ENCODE measurements around the gene RMDN3. TPM values are rescaled to one million over a fixed set of nuclear protein-coding genes. Genes with fewer than 3 reads are reported as not detected.
A peak's percentile ranks its signal among the peaks of the same experiment; 100 is the strongest.

RMDN3 gene
- total RNA-seq, 1 donor from 2014 or later, result 30.2 TPM

- Mint-ChIP-seq H3K9me3 (ENCODE audit: unreplicated experiment) (no peaks in the 10 kb centered on the region), H3K36me3 (ENCODE audit: unreplicated experiment) (peaks cover 3% of the 10 kb centered on the region), H3K4me1 (ENCODE audit: unreplicated experiment) (peaks cover 15% of the 10 kb centered on the region), H3K4me3 (ENCODE audit: unreplicated experiment) (peak overlapping the region; percentile 99), H3K27ac (ENCODE audit: unreplicated experiment) (peak overlapping the region; percentile 99), H3K27me3 (ENCODE audit: unreplicated experiment) (no peaks in the 10 kb centered on the region)
- no peak for DNase-seq (ENCODE audit: extremely low spot score, unreplicated experiment)
- no peak for TF ChIP-seq CTCF (IDR thresholded peaks at IDR 0.05)
Measured at GRCh38 chr15:40693904-40694687, 61.0 kb downstream of the RMDN3 start.

GRCh38 chr15:40691737-40692136 is 63.3 kb downstream of the RMDN3 start:
- Mint-ChIP-seq H3K4me3 (ENCODE audit: unreplicated experiment) (no peak overlapping the region), H3K27me3 (ENCODE audit: unreplicated experiment) (no peaks in the 10 kb centered on the region)
- TF ChIP-seq CTCF (IDR thresholded peaks at IDR 0.05), result no peak

GRCh38 chr15:40688932-40689799 is 65.9 kb downstream of the RMDN3 start:
- peaks cover 9% of the 10 kb centered on the region for H3K4me1 Mint-ChIP-seq (ENCODE audit: unreplicated experiment)
- no peaks in the 10 kb centered on the region for H3K27me3 Mint-ChIP-seq (ENCODE audit: unreplicated experiment)
- H3K4me3 Mint-ChIP-seq (ENCODE audit: unreplicated experiment), result no peak overlapping the region
- DNase-seq (ENCODE audit: extremely low spot score, unreplicated experiment), result no peak
- no peaks in the 10 kb centered on the region for H3K9me3 Mint-ChIP-seq (ENCODE audit: unreplicated experiment)
- no peak for TF ChIP-seq CTCF (IDR thresholded peaks at IDR 0.05)
- no peak overlapping the region for H3K27ac Mint-ChIP-seq (ENCODE audit: unreplicated experiment)
- H3K36me3 Mint-ChIP-seq (ENCODE audit: unreplicated experiment), result peaks cover 3% of the 10 kb centered on the region

More at GRCh38 chr15:40691737-40692136, 63.3 kb downstream of the RMDN3 start:
- peaks cover 3% of the 10 kb centered on the region for H3K36me3 Mint-ChIP-seq (ENCODE audit: unreplicated experiment)
- no peaks in the 10 kb centered on the region for H3K9me3 Mint-ChIP-seq (ENCODE audit: unreplicated experiment)
- peaks cover 14% of the 10 kb centered on the region for H3K4me1 Mint-ChIP-seq (ENCODE audit: unreplicated experiment)
- no peak for DNase-seq (ENCODE audit: extremely low spot score, unreplicated experiment)
- H3K27ac Mint-ChIP-seq (ENCODE audit: unreplicated experiment), result no peak overlapping the region

Other genes starting within 250 kb of the RMDN3 start
- 23.9 and 28.3 TPM in 2 replicates for gene CCDC32, start 190.2 kb downstream of the RMDN3 start, total RNA-seq
- 9.6 and 11.7 TPM in 2 replicates for gene RPUSD2, start 186.0 kb downstream of the RMDN3 start, total RNA-seq
- gene KNL1, start 161.0 kb downstream of the RMDN3 start, total RNA-seq, result 5.6 and 6.2 TPM in 2 replicates
- gene RAD51, start 60.1 kb downstream of the RMDN3 start, total RNA-seq, result 8.5 and 8.6 TPM in 2 replicates
- 3.8 and 5.1 TPM in 2 replicates for gene GCHFR, start 8.8 kb upstream of the RMDN3 start, total RNA-seq
- gene C15orf62, start 14.7 kb upstream of the RMDN3 start, total RNA-seq, result not detected in 2 replicates
- gene ZFYVE19, start 51.8 kb upstream of the RMDN3 start, total RNA-seq, result 21.1 and 23.6 TPM in 2 replicates
- gene DNAJC17, start 52.2 kb upstream of the RMDN3 start, total RNA-seq, result 38.1 and 39.8 TPM in 2 replicates
- not detected in 2 replicates for gene PPP1R14D, start 73.5 kb upstream of the RMDN3 start, total RNA-seq
- 5.2 and 5.5 TPM in 2 replicates for gene SPINT1, start 88.8 kb upstream of the RMDN3 start, total RNA-seq
- gene RHOV, start 119.0 kb upstream of the RMDN3 start, total RNA-seq, result 0.34 and 0.46 TPM in 2 replicates
- gene VPS18, start 139.2 kb upstream of the RMDN3 start, total RNA-seq, result 36.7 and 40.5 TPM in 2 replicates
- 0.39 and 0.54 TPM in 2 replicates for gene DLL4, start 174.1 kb upstream of the RMDN3 start, total RNA-seq
- gene CHAC1, start 198.2 kb upstream of the RMDN3 start, total RNA-seq, result 33.3 and 39.3 TPM in 2 replicates

All from osteocyte (in vitro differentiated cells).